HepG2 (cell line): ENCODE data around the gene ARHGEF40. TPM values are rescaled to one million over a fixed set of nuclear protein-coding genes. Genes with fewer than 3 reads are reported as not detected.

Source experiments
- CEBPZ ChIP-seq: IDR thresholded peaks from 2 replicates; pipeline ENCODE4 v1.6.1; 2012; ENCODE audit warnings: low read length, improper control_type of control experiment
- DZIP1 ChIP-seq: sonication (generic); formaldehyde crosslinking; IDR thresholded peaks from 2 replicates; pipeline ENCODE4 v1.5.0; 2020; ENCODE audit warnings: mild to moderate bottlenecking, missing genetic modification reagents
- ELK4 ChIP-seq: sonication (generic); formaldehyde crosslinking; IDR thresholded peaks from 2 replicates; pipeline ENCODE4 v1.9.0; 2021; ENCODE audit warnings: missing genetic modification reagents, borderline replicate concordance
- MED8 ChIP-seq: sonication (generic); formaldehyde crosslinking; IDR thresholded peaks from 2 replicates; pipeline ENCODE4 v1.8.1; 2023; ENCODE audit warnings: mild to moderate bottlenecking, missing genetic modification reagents; ENCODE audit not compliant: insufficient replicate concordance
- POGZ ChIP-seq: sonication (generic); formaldehyde crosslinking; IDR thresholded peaks from 2 replicates; pipeline ENCODE4 v1.4.0; 2020; ENCODE audit warnings: mild to moderate bottlenecking, missing genetic modification reagents
- RXRB ChIP-seq: IDR thresholded peaks from 2 replicates; pipeline ENCODE4 v1.6.1; 2016; ENCODE audit warnings: borderline replicate concordance, missing genetic modification reagents, missing compliant biosample characterization
- SALL1 ChIP-seq: sonication (generic); formaldehyde crosslinking; IDR thresholded peaks from 2 replicates; pipeline ENCODE4 v1.8.0; 2022; ENCODE audit warnings: mild to moderate bottlenecking, missing genetic modification reagents
- SKI ChIP-seq: fragments of 450-650 bp; IDR thresholded peaks from one replicate; pipeline ENCODE4 v1.6.1; 2018; ENCODE audit warnings: mild to moderate bottlenecking; ENCODE audit not compliant: partially characterized antibody
- SNAPC5 ChIP-seq: sonication (generic); formaldehyde crosslinking; IDR thresholded peaks from 2 replicates; pipeline ENCODE4 v1.8.1; 2023; ENCODE audit warnings: mild to moderate bottlenecking, missing genetic modification reagents, borderline replicate concordance
- STAT6 ChIP-seq: sonication (generic); formaldehyde crosslinking; IDR thresholded peaks from 2 replicates; pipeline ENCODE4 v1.4.0; 2020; ENCODE audit warnings: missing genetic modification reagents, mild to moderate bottlenecking, borderline replicate concordance
- THRA ChIP-seq: sonication (generic); formaldehyde crosslinking; IDR thresholded peaks from 2 replicates; pipeline ENCODE4 v1.4.0; 2020; ENCODE audit warnings: missing genetic modification reagents, borderline replicate concordance
- ZNF354B ChIP-seq: sonication (generic); formaldehyde crosslinking; IDR thresholded peaks from 2 replicates; pipeline ENCODE4 v1.8.0; 2022; ENCODE audit warnings: mild to moderate bottlenecking, missing genetic modification reagents
- ZNF530 ChIP-seq: sonication (generic); formaldehyde crosslinking; IDR thresholded peaks from 2 replicates; pipeline ENCODE4 v1.5.0; 2020; ENCODE audit warnings: low read depth, mild to moderate bottlenecking, missing genetic modification reagents
- ZNF816 ChIP-seq: sonication (generic); formaldehyde crosslinking; IDR thresholded peaks from 2 replicates; pipeline ENCODE4 v1.8.0; 2022; ENCODE audit warnings: missing genetic modification reagents, mild to moderate bottlenecking, borderline replicate concordance
- polyA plus RNA-seq, 8 experiments: library from polyadenylated mRNA; depleted of rRNA in 3 of 8; stranded (reverse) in 7 of 8; unstranded in 1 of 8; fragments of >200 nt; fragmentation: Illumina TruSeq in 4 of 8; extraction: Trizol in 4 of 8; gene quantifications; 2 replicates each; pipeline versions ENCODE4 v1.2.1 to v1.2.3, GENCODE V29; 2011 to 2016; ENCODE audit warnings: low read depth in 4 of 8, missing spikeins in 1 of 8, mixed read lengths in 1 of 8; ENCODE audit not compliant: insufficient read depth in 1 of 8
- total RNA-seq, 5 experiments: library from RNA; depleted of rRNA; stranded (reverse); fragments of >200 nt; fragmentation: Illumina TruSeq; extraction: Trizol; gene quantifications; 2 replicates each; pipeline ENCODE4 v1.2.3, GENCODE V29; 2016; ENCODE audit warnings: low read depth in 1 of 5

The ARHGEF40 gene
- total and polyA plus RNA-seq, 2 of the 13 experiments (the other 11 are each of a cell fraction or from before 2014, with no cell fraction given): 28.1 to 78.1 TPM

- TF ChIP-seq DZIP1 (no peak), ZNF530 (0 out of 2 replicates have a peak, but pooled peaks have one; percentile 13), THRA (CRISPR knock-in tag) (no peak), POGZ (CRISPR knock-in tag) (0 out of 2 replicates have a peak, but pooled peaks have one; percentile 33), STAT6 (no peak), MED8 (CRISPR knock-in tag) (no peak), ZNF354B (no peak), ZNF816 (no peak), SKI (no peak), ELK4 (CRISPR knock-in tag) (no peak), CEBPZ (no peak), SALL1 (peak; percentile 11; the same call in 1 of the 2 replicates), RXRB (CRISPR knock-in tag) (peak; percentile 6; the same call in 1 of the 2 replicates), SNAPC5 (CRISPR knock-in tag) (0 out of 2 replicates have a peak, but pooled peaks have one; percentile 73)
Observed at GRCh38 chr14:21104448-21105060, 34.5 kb downstream of the ARHGEF40 start (continued).
